GM23338 (cell line): ENCODE data around the gene KIT. TPM values are rescaled to one million over a fixed set of nuclear protein-coding genes. Genes with fewer than 3 reads are reported as not detected.

ENCODE experiments used
- ATAC-seq: fragments of 200-7000 bp; cut with Tn5 transposase; 3 replicates; pipeline ENCODE4 v1.9.1; 2020
- DNase-seq: peaks from one replicate; pipeline ENCODE4 v3.0.0-alpha.2; 2015; ENCODE audit warnings: low spot score
- H2AFZ ChIP-seq: fragments of 200-600 bp; sonication (generic); 2 replicates; pipeline ENCODE4 v1.8.0; 2016; ENCODE audit warnings: antibody characterized with exemption, mild to moderate bottlenecking, moderate library complexity
- H3F3A ChIP-seq: fragments of 200-600 bp; sonication (generic); replicated peaks from 2 replicates; pipeline ENCODE4 v1.8.0; 2017; ENCODE audit warnings: antibody characterized with exemption, mixed run types, low read depth
- H3K27ac ChIP-seq: fragments of 200-600 bp; sonication (generic); 2 replicates; pipeline ENCODE4 v1.6.1; 2016; ENCODE audit warnings: low read depth
- H3K27me3 ChIP-seq: fragments of 200-600 bp; sonication (generic); 2 replicates; pipeline ENCODE4 v1.8.0; 2016; ENCODE audit warnings: mild to moderate bottlenecking, mixed run types, moderate library complexity; ENCODE audit not compliant: insufficient read depth
- H3K36me3 ChIP-seq: fragments of 200-600 bp; sonication (generic); 2 replicates; pipeline ENCODE4 v1.8.0; 2016; ENCODE audit warnings: mild to moderate bottlenecking; ENCODE audit not compliant: insufficient read depth
- H3K4me1 ChIP-seq: fragments of 200-600 bp; sonication (generic); 2 replicates; pipeline ENCODE4 v1.8.0; 2016; ENCODE audit warnings: mild to moderate bottlenecking, moderate library complexity; ENCODE audit not compliant: insufficient read depth
- H3K4me2 ChIP-seq: fragments of 200-600 bp; sonication (generic); 2 replicates; pipeline ENCODE4 v1.7.1; 2017; ENCODE audit warnings: mixed run types
- H3K4me3 ChIP-seq: fragments of 200-600 bp; sonication (generic); 2 replicates; pipeline ENCODE4 v1.6.1; 2016; ENCODE audit warnings: mixed run types
- H3K79me2 ChIP-seq: fragments of 200-600 bp; sonication (generic); replicated peaks from 2 replicates; pipeline ENCODE4 v1.8.0; 2017; ENCODE audit warnings: mild to moderate bottlenecking; ENCODE audit not compliant: insufficient read depth
- H3K9me2 ChIP-seq: fragments of 200-600 bp; sonication (generic); 2 replicates; pipeline ENCODE4 v1.8.0; 2017; ENCODE audit not compliant: insufficient read depth
- H4K20me1 ChIP-seq: fragments of 200-600 bp; sonication (generic); replicated peaks from 2 replicates; pipeline ENCODE4 v1.8.0; 2017; ENCODE audit warnings: mild to moderate bottlenecking; ENCODE audit not compliant: insufficient read depth
- H3K27ac Mint-ChIP-seq: 2 replicates; pipeline ENCODE4 v1.8.0; 2020; ENCODE audit warnings: inconsistent platforms, mild to moderate bottlenecking, moderate library complexity, mixed read lengths
- H3K27me3 Mint-ChIP-seq: 3 replicates; pipeline ENCODE4 v1.8.0; 2022; ENCODE audit warnings: low read depth, mild to moderate bottlenecking, moderate library complexity, mixed read lengths, inconsistent platforms; ENCODE audit not compliant: insufficient read depth, poor library complexity
- H3K36me3 Mint-ChIP-seq: 3 replicates; pipeline ENCODE4 v1.8.0; 2021; ENCODE audit warnings: low read depth, mild to moderate bottlenecking, inconsistent platforms, moderate library complexity, mixed read lengths
- H3K4me1 Mint-ChIP-seq: 3 replicates; pipeline ENCODE4 v1.8.0; 2020; ENCODE audit warnings: mild to moderate bottlenecking, inconsistent platforms, mixed read lengths
- H3K4me3 Mint-ChIP-seq: 3 replicates; pipeline ENCODE4 v1.8.0; 2021; ENCODE audit warnings: moderate library complexity, mild to moderate bottlenecking, inconsistent platforms, mixed read lengths
- H3K9me3 Mint-ChIP-seq: 3 replicates; pipeline ENCODE4 v1.8.0; 2020; ENCODE audit warnings: moderate library complexity, mild to moderate bottlenecking, inconsistent platforms, mixed read lengths
- CREB1 ChIP-seq: fragments of 250-450 bp; sonication (Bioruptor Pico); IDR thresholded peaks from 2 replicates; pipeline ENCODE4 v1.5.0; 2020; ENCODE audit warnings: low read depth, mild to moderate bottlenecking, moderate library complexity
- CTCF ChIP-seq, 2 experiments: fragments of 200-600 bp in 1 of 2; sonication (generic) in 1 of 2; conservative IDR thresholded peaks; 2 replicates each; pipeline versions ENCODE4 v1.5.1 to v1.6.1; 2016 to 2017; ENCODE audit warnings: antibody characterized with exemption in 2 of 2, low read depth in 2 of 2, mild to moderate bottlenecking in 2 of 2, moderate library complexity in 1 of 2
- ETS1 ChIP-seq: IDR thresholded peaks from 2 replicates; pipeline ENCODE4 v1.6.1; 2016; ENCODE audit warnings: antibody characterized with exemption
- EZH2 ChIP-seq: fragments of 200-600 bp; sonication (generic); IDR thresholded peaks from one replicate; pipeline ENCODE4 v1.8.0; 2017; ENCODE audit warnings: antibody characterized with exemption, mild to moderate bottlenecking, low read depth; ENCODE audit not compliant: unreplicated experiment
- EZH2phosphoT487 ChIP-seq: fragments of 200-600 bp; sonication (generic); IDR thresholded peaks from one replicate; pipeline ENCODE4 v1.8.1; 2018; ENCODE audit warnings: antibody characterized with exemption; ENCODE audit not compliant: unreplicated experiment
- JUNB ChIP-seq: IDR thresholded peaks from one replicate; pipeline ENCODE4 v1.6.1; 2016; ENCODE audit warnings: antibody characterized with exemption; ENCODE audit not compliant: unreplicated experiment
- NANOG ChIP-seq: IDR thresholded peaks from 2 replicates; pipeline ENCODE4 v1.6.1; 2016; ENCODE audit warnings: antibody characterized with exemption, borderline replicate concordance
- POLR2AphosphoS5 ChIP-seq: IDR thresholded peaks from 2 replicates; pipeline ENCODE4 v1.6.1; 2016; ENCODE audit warnings: antibody characterized with exemption, low read depth
- REST ChIP-seq: IDR thresholded peaks from one replicate; pipeline ENCODE4 v1.6.1; 2018; ENCODE audit warnings: antibody characterized with exemption; ENCODE audit not compliant: unreplicated experiment
- ZNF114 ChIP-seq: fragments of 250-450 bp; sonication (Bioruptor Pico); IDR thresholded peaks from 2 replicates; pipeline ENCODE4 v1.5.0; 2020; ENCODE audit warnings: mild to moderate bottlenecking, moderate library complexity
- ZNF331 ChIP-seq: fragments of 250-450 bp; sonication (Bioruptor Pico); IDR thresholded peaks from 2 replicates; pipeline ENCODE4 v1.5.0; 2020; ENCODE audit warnings: low read depth, mild to moderate bottlenecking, moderate library complexity
- polyA plus RNA-seq: library from polyadenylated mRNA; unstranded; fragments of >200 nt; fragmentation: Nextera tagmentation; extraction: Ambion mirVana; gene quantifications from 2 replicates; pipeline ENCODE4 v1.2.1, GENCODE V29; 2016
- total RNA-seq: library from RNA; depleted of rRNA; stranded (reverse); fragments of >200 nt; shearing (Covaris generic); gene quantifications from 2 replicates; pipeline ENCODE4 v1.2.3, GENCODE V29; 2014

Gene KIT
- total and polyA plus RNA-seq, 2 experiments from 2014 or later, result 9.0 to 28.4 TPM

- no peak for TF ChIP-seq REST
Measured at GRCh38 chr4:54708339-54709279, 50.9 kb downstream of the KIT start (continued).

- H3K79me2 ChIP-seq, result no peaks in the 10 kb centered on the region
- H3K4me3 Mint-ChIP-seq, result no peak overlapping the region
- H3K9me2 ChIP-seq, result no peaks in the 10 kb centered on the region
- no peaks in the 10 kb centered on the region for H3K4me1 ChIP-seq
- ATAC-seq (no peak), DNase-seq (no peak)
- H3F3A ChIP-seq, result no peaks in the 10 kb centered on the region
- TF ChIP-seq ZNF331 (CRISPR knock-in tag) (no peak), EZH2phosphoT487 (no peak), CREB1 (CRISPR knock-in tag) (no peak), NANOG (no peak), JUNB (no peak), POLR2AphosphoS5 (no peak), ZNF114 (CRISPR knock-in tag) (no peak)
- no peak overlapping the region for H3K27ac ChIP-seq
- H3K9me3 Mint-ChIP-seq, result no peaks in the 10 kb centered on the region
- no peak overlapping the region for H3K4me3 ChIP-seq
- H3K27me3 ChIP-seq, result no peaks in the 10 kb centered on the region
- H3K36me3 ChIP-seq, result no peaks in the 10 kb centered on the region
- peaks cover 1% of the 10 kb centered on the region for H3K27me3 Mint-ChIP-seq
- no peak overlapping the region for H3K27ac Mint-ChIP-seq
- H4K20me1 ChIP-seq, result no peaks in the 10 kb centered on the region
- no peak overlapping the region for H2AFZ ChIP-seq
- no peaks in the 10 kb centered on the region for H3K4me1 Mint-ChIP-seq
- H3K36me3 Mint-ChIP-seq, result peaks cover 30% of the 10 kb centered on the region
- no peak overlapping the region for H3K4me2 ChIP-seq
Measured at GRCh38 chr4:54709400-54709799, 51.6 kb downstream of the KIT start.

GRCh38 chr4:54712206-54712605 is 54.4 kb downstream of the KIT start:
- no peak overlapping the region for H3K4me3 Mint-ChIP-seq
- H3K9me3 Mint-ChIP-seq, result no peaks in the 10 kb centered on the region
- H3K27ac Mint-ChIP-seq, result no peak overlapping the region
- peaks cover 1% of the 10 kb centered on the region for H3K27me3 Mint-ChIP-seq
- Histone ChIP-seq H3K79me2 (no peaks in the 10 kb centered on the region), H3F3A (no peaks in the 10 kb centered on the region), H3K4me3 (no peak overlapping the region), H3K27me3 (no peaks in the 10 kb centered on the region), H3K9me2 (no peaks in the 10 kb centered on the region), H2AFZ (no peak overlapping the region), H3K27ac (no peak overlapping the region), H3K36me3 (no peaks in the 10 kb centered on the region), H3K4me2 (no peak overlapping the region), H4K20me1 (no peaks in the 10 kb centered on the region), H3K4me1 (peaks cover 2% of the 10 kb centered on the region; the same call in 1 of the 2 replicates)
- DNase-seq (no peak), ATAC-seq (no peak)
- peaks cover 24% of the 10 kb centered on the region for H3K36me3 Mint-ChIP-seq
- peaks cover 4% of the 10 kb centered on the region; the same call in 2 of the 3 replicates for H3K4me1 Mint-ChIP-seq
- no peak for TF ChIP-seq CTCF (conservative IDR thresholded peaks at IDR 0.05; ENCODE audit: low read depth in 2 of 2)
- TF ChIP-seq ZNF114 (CRISPR knock-in tag), result no peak
- TF ChIP-seq ETS1, result no peak
- no peak for TF ChIP-seq NANOG
- TF ChIP-seq EZH2, result no peak
